GM15510 (cell line): Measurements from ENCODE around the gene C1orf167.

Experiments used
- POLR2A ChIP-seq: IDR thresholded peaks from 3 replicates; pipeline ENCODE4 v1.6.1; 2011; ENCODE audit warnings: borderline replicate concordance; ENCODE audit not compliant: insufficient read length; ENCODE audit errors: extremely low read depth

C1orf167 gene

GRCh38 chr1:11805422-11806306 is 43.7 kb downstream of the C1orf167 start, which contains the start of the genes CLCN6 and MTHFR:
Gene CLCN6 (plus strand): TSS chr1:11806191. CDS start chr1:11806263, 72 bp downstream.
Gene MTHFR (minus strand): TSS chr1:11805964. CDS start chr1:11803116, 2,848 bp downstream.
- peak; percentile 86 for TF ChIP-seq POLR2A

GRCh38 chr1:11806307-11806936 is 44.4 kb downstream of the C1orf167 start:
- no peak for TF ChIP-seq POLR2A

GRCh38 chr1:11807133-11807532 is 45.1 kb downstream of the C1orf167 start:
- TF ChIP-seq POLR2A, result no peak

GRCh38 chr1:11813021-11813420 is 51.0 kb downstream of the C1orf167 start:
- no peak for TF ChIP-seq POLR2A

DNA sequence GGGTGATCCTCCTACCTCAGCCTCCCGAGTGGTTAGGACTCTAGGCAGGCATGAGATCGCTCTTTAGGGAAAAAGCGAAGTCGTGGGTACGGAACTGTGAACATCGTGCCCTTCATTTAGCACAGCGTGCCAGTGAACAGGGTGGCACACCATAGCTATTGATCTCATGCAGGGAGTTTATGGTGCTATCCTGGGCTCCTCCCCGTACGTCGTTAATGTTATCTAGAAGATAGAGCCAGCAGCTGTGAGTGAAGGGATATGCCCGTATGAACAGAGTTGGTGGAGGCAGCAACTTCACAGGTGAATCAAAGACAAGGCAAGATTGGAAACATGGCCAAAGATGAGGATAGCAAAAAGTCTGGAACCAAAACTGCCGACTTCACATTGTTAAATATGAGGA is 55.2 kb downstream of the C1orf167 start:
- TF ChIP-seq POLR2A, result no peak

DNA sequence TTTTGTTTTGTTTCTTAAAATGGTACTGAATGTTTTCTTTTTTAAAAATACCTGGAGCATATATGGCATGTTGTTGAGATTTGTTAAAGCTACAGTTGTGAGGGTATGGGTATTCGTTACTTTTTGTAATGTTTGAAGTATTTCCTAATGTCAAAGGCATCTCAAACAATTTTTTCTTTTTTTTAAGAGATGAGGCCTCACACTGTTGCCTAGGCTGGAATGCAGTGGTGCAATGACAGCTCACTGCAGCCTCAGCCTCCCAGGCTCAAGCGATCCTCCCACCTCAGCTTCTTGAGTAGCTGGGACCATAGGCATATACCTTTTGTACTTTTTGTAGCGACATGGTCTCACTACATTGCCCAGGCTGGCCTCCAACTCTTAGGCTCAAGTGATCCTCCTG is 60.1 kb downstream of the C1orf167 start:
- no peak for TF ChIP-seq POLR2A

- TF ChIP-seq POLR2A, result no peak
Observed at GRCh38 chr1:11823366-11824137, 61.6 kb downstream of the C1orf167 start.

DNA sequence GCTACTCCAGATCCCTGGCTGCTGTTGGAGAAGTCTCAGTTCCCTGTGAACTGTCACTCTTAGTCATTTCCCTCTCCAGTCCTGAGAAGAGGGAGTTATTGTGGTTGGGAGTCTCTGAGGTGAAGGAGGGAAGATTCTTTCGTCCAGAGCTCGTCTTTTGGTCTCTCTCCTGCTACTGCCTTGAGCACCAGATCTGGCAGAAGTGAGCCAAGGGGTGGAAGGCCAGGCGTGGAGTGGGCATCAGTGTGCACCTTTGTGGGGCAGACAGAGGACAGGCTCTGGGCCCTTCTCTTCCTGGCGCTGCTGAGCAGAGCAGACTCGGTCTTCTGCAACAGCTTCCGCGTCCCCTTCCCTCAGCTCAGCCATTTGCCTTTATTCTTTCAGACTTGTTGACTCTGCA is 63.1 kb downstream of the C1orf167 start:
- no peak for TF ChIP-seq POLR2A

- TF ChIP-seq POLR2A, result no peak
Observed at GRCh38 chr1:11826946-11827345, 65.0 kb downstream of the C1orf167 start.

DNA sequence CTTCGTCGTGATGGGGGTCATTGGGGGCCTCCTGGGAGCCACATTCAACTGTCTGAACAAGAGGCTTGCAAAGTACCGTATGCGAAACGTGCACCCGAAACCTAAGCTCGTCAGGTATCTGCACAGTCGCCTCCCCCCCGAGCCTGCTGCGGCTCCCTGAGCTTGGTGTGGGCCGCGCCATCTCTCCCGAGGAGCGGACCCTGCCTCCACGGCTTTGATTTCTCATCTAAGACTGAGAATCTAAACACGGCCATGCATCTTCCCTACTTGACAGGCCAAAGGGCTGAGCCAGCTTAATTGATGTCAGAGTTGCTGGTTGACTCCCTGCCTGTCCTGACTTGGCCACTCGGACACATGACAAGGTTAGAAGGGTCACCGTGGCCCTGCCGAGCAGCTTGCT is 66.5 kb downstream of the C1orf167 start:
- no peak for TF ChIP-seq POLR2A

- no peak for TF ChIP-seq POLR2A
Observed at GRCh38 chr1:11831945-11832725, 70.1 kb downstream of the C1orf167 start.

GRCh38 chr1:11833497-11833896 is 71.5 kb downstream of the C1orf167 start:
- TF ChIP-seq POLR2A, result no peak

DNA sequence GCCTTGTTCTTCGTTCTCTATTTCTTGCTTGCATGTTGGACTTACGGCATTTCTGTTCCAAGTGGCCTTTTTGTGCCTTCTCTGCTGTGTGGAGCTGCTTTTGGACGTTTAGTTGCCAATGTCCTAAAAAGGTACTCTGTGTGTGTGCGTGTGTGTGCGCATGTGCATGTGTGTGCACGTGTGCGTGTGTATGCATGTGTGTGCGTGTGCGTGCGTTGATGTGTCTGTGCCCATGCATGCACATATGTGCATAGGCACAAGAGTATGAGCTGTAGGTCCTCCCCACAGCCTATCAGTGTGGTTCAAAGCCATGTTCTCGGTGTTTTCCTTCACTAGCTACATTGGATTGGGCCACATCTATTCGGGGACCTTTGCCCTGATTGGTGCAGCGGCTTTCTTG is 71.9 kb downstream of the C1orf167 start:
- TF ChIP-seq POLR2A, result no peak
